Stimulated activated CD4-positive, alpha-beta T cell treated with anti-CD3 and anti-CD28 coated beads, Interleukin-4, amount 100 ng/mL, for 24 hours (primary cell): Measurements from ENCODE around the gene ATP6AP2.
"Not testable (repeated sequence)": the region's sequence is repeated elsewhere in the genome, so short reads cannot be mapped to it uniquely, and the experiment has no call there.

Experiments
- DNase-seq: peaks from one replicate; pipeline ENCODE4 v3.0.0-alpha.2; 2020

The ATP6AP2 gene

GRCh38 chrX:40580537-40581335 is at the start of gene ATP6AP2:
Gene ATP6AP2 (plus strand): TSS chrX:40580970. CDS start chrX:40581066, 96 bp downstream.
- peak; percentile 89 for DNase-seq

GRCh38 chrX:40531056-40531826 is 49.5 kb upstream of the ATP6AP2 start:
- DNase-seq, result no peak

- no peak for DNase-seq
Observed at GRCh38 chrX:40537310-40537709, 43.5 kb upstream of the ATP6AP2 start.

GRCh38 chrX:40538406-40538805 is 42.4 kb upstream of the ATP6AP2 start:
- no peak for DNase-seq

GRCh38 chrX:40539214-40540142 is 41.3 kb upstream of the ATP6AP2 start:
- DNase-seq, result peak; percentile 57

GRCh38 chrX:40542208-40542607 is 38.6 kb upstream of the ATP6AP2 start:
- DNase-seq, result no peak

- no peak for DNase-seq
Observed at GRCh38 chrX:40542972-40543371, 37.8 kb upstream of the ATP6AP2 start.

GRCh38 chrX:40543661-40544328 is 37.0 kb upstream of the ATP6AP2 start:
- DNase-seq, result peak; percentile 14

GRCh38 chrX:40544343-40545266 is 36.2 kb upstream of the ATP6AP2 start:
- no peak for DNase-seq

GRCh38 chrX:40546870-40547269 is 33.9 kb upstream of the ATP6AP2 start:
- no peak for DNase-seq

- no peak for DNase-seq
Observed at GRCh38 chrX:40550066-40550465, 30.7 kb upstream of the ATP6AP2 start.

GRCh38 chrX:40552768-40553167 is 28.0 kb upstream of the ATP6AP2 start:
- DNase-seq, result no peak

- DNase-seq, result no peak
Observed at GRCh38 chrX:40558590-40558989, 22.2 kb upstream of the ATP6AP2 start.

- DNase-seq, result no peak
Observed at GRCh38 chrX:40563784-40564183, 17.0 kb upstream of the ATP6AP2 start.

GRCh38 chrX:40564447-40564846 is 16.3 kb upstream of the ATP6AP2 start:
- DNase-seq, result no peak

GRCh38 chrX:40570346-40571093 is 10.2 kb upstream of the ATP6AP2 start:
- DNase-seq, result peak; percentile 21

GRCh38 chrX:40571164-40571563 is 9.6 kb upstream of the ATP6AP2 start:
- DNase-seq, result peak; percentile 59

GRCh38 chrX:40571600-40571999 is 9.2 kb upstream of the ATP6AP2 start:
- DNase-seq, result no peak

GRCh38 chrX:40573763-40574162 is 7.0 kb upstream of the ATP6AP2 start:
- peak; percentile 24 for DNase-seq

- DNase-seq, result not testable (repeated sequence)
Observed at GRCh38 chrX:40575411-40575810, 5.4 kb upstream of the ATP6AP2 start.
